Breast epithelium (tissue), 4 donors: ENCODE measurements around the gene LTK. TPM values are rescaled to one million over a fixed set of nuclear protein-coding genes. Genes with fewer than 3 reads are reported as not detected.

Experiments
- DNase-seq, 2 donors: peaks; one replicate each; pipeline ENCODE4 v3.0.0-alpha.2; 2019; ENCODE audit warnings: low spot score in 2 of 2
- H3K27ac ChIP-seq, 2 donors: fragments of 200-600 bp; sonication (generic) in 1 of 2; one replicate each; pipeline ENCODE4 v1.5.1; 2016 to 2019; ENCODE audit warnings: mild to moderate bottlenecking in 1 of 2
- H3K27me3 ChIP-seq, 2 donors: fragments of 200-600 bp; sonication (generic) in 1 of 2; one replicate each; pipeline versions ENCODE4 v1.5.1 to v1.6.0; 2017 to 2019; ENCODE audit warnings: control low read depth in 1 of 2, mild to moderate bottlenecking in 1 of 2
- H3K36me3 ChIP-seq: fragments of 200-600 bp; one replicate; pipeline ENCODE4 v1.5.1; 2019
- H3K4me1 ChIP-seq, 2 donors: fragments of 200-600 bp; sonication (generic); one replicate each; pipeline ENCODE4 v1.5.1; 2016 to 2019; ENCODE audit warnings: control low read depth in 1 of 2
- H3K4me3 ChIP-seq, 3 donors: fragments of 200-600 bp; sonication (generic); 1 replicate in 2 of 3; 2 replicates in 1 of 3; pipeline ENCODE4 v1.5.1; 2016 to 2019; ENCODE audit warnings: mild to moderate bottlenecking in 3 of 3, moderate library complexity in 2 of 3
- H3K9me3 ChIP-seq, 2 donors: fragments of 200-600 bp; sonication (generic) in 1 of 2; one replicate each; pipeline ENCODE4 v1.5.1; 2016 to 2019; ENCODE audit warnings: control low read depth in 1 of 2
- POLR2A ChIP-seq: fragments of 450-650 bp; IDR thresholded peaks from one replicate; pipeline ENCODE4 v1.6.1; 2016; ENCODE audit warnings: antibody characterized with exemption, mild to moderate bottlenecking, moderate library complexity
- POLR2AphosphoS5 ChIP-seq, 3 donors: sonication (generic); formaldehyde crosslinking; IDR thresholded peaks; one replicate each; pipeline ENCODE4 v1.6.1; 2017; ENCODE audit warnings: antibody characterized with exemption in 3 of 3
- intact Hi-C: fragments of 100-400 bp; cut with DNase I; formaldehyde crosslinking; loops from one replicate; pipeline ENCODE4 v1.15.1; 2023; ENCODE audit warnings: low total_unique reads
- total RNA-seq, 3 donors: library from RNA; depleted of rRNA; stranded (reverse); fragments of >200 nt; gene quantifications; one replicate each; pipeline ENCODE4 v1.1.0, GENCODE V29; 2016
- TF ChIP-seq, protein P1 (sequence below), 3 donors: fragments of 450-650 bp; IDR thresholded peaks; one replicate each; pipeline ENCODE4 v1.5.1; 2016 to 2017; ENCODE audit warnings: antibody characterized with exemption in 3 of 3, mild to moderate bottlenecking in 3 of 3, moderate library complexity in 3 of 3

Gene LTK
- total RNA-seq, 3 donors from 2014 or later = 0.29 to 0.66 TPM; not detected in 1

DNA sequence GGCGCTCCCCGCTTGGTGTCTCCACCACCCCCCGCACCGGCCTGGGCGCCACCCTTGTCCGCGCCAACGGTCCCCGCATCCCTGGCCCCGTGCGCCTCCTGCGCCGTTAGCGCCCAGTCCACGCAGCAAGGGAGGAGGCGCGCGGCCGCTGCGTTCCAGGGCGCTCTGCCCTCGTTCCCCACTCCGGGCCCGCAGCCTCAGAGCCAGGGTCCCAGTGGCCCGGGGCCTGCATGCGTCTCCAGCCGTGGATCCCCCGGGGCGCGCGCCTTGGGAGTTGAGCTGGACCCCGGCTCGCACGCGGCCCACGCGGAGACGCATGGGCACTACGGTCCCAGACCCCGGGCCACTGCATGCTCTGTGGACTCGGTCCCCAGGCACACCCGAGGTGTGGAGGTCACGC is 27.3 kb downstream of the LTK start:
- no peak overlapping the region for H3K27ac ChIP-seq
- H3K4me1 ChIP-seq = no peaks in the 10 kb centered on the region
- peaks cover 10% of the 10 kb centered on the region for H3K36me3 ChIP-seq
- peaks cover 0 to 5% of the 10 kb centered on the region in 2 donors for H3K27me3 ChIP-seq
- no peak for TF ChIP-seq POLR2AphosphoS5 (IDR thresholded peaks at IDR 0.05)
- TF ChIP-seq, protein P1, sequence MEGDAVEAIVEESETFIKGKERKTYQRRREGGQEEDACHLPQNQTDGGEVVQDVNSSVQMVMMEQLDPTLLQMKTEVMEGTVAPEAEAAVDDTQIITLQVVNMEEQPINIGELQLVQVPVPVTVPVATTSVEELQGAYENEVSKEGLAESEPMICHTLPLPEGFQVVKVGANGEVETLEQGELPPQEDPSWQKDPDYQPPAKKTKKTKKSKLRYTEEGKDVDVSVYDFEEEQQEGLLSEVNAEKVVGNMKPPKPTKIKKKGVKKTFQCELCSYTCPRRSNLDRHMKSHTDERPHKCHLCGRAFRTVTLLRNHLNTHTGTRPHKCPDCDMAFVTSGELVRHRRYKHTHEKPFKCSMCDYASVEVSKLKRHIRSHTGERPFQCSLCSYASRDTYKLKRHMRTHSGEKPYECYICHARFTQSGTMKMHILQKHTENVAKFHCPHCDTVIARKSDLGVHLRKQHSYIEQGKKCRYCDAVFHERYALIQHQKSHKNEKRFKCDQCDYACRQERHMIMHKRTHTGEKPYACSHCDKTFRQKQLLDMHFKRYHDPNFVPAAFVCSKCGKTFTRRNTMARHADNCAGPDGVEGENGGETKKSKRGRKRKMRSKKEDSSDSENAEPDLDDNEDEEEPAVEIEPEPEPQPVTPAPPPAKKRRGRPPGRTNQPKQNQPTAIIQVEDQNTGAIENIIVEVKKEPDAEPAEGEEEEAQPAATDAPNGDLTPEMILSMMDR (IDR thresholded peaks at IDR 0.05) = no peak
- no peak for TF ChIP-seq POLR2A
- intact Hi-C loops = no loop called here
- no peak overlapping the region for H3K4me3 ChIP-seq
- H3K9me3 ChIP-seq = no peaks in the 10 kb centered on the region
- no peak for DNase-seq

GRCh38 chr15:41484937-41485625 is 28.5 kb downstream of the LTK start:
- Histone ChIP-seq H3K27ac (no peak overlapping the region), H3K36me3 (peaks cover 10% of the 10 kb centered on the region), H3K27me3 (no peaks in the 10 kb centered on the region), H3K4me3 (no peak overlapping the region), H3K4me1 (no peaks in the 10 kb centered on the region), H3K9me3 (no peaks in the 10 kb centered on the region)
- TF ChIP-seq POLR2AphosphoS5 (IDR thresholded peaks at IDR 0.05) (no peak), POLR2A (no peak)
- TF ChIP-seq, protein P1 (IDR thresholded peaks at IDR 0.05) = no peak
- intact Hi-C loops = no loop called here
- DNase-seq = no peak

DNA sequence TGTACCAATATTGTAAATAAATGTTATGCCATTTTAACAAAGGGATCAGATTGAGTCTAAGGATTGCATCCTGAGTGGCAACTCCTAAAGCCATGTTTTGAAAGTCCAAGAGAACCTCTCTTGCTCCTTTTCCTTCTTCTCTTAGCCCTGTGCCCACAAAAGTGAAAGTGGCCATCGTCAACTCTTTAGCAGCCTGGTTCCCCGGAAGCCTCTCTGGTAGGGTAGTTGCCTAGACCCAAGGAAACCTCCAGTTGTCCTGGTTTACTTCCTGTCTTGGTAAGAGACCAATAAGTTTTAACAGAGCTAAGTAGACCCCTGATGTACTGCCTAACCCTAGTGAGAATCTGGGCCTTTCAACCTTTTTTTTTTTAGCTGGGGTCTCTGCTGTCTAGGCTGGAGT is 30.1 kb downstream of the LTK start:
- intact Hi-C loops = no loop called here
- no peak for DNase-seq
- TF ChIP-seq POLR2A (no peak), POLR2AphosphoS5 (IDR thresholded peaks at IDR 0.05) (no peak)
- TF ChIP-seq, protein P1 (IDR thresholded peaks at IDR 0.05) = no peak
- H3K27ac ChIP-seq = no peak overlapping the region
- H3K9me3 ChIP-seq = no peaks in the 10 kb centered on the region
- H3K36me3 ChIP-seq = peaks cover 10% of the 10 kb centered on the region
- H3K27me3 ChIP-seq = no peaks in the 10 kb centered on the region
- no peaks in the 10 kb centered on the region for H3K4me1 ChIP-seq
- no peak overlapping the region for H3K4me3 ChIP-seq

- no peak for DNase-seq
- TF ChIP-seq, protein P1 (IDR thresholded peaks at IDR 0.05) = no peak
- TF ChIP-seq POLR2A (no peak), POLR2AphosphoS5 (IDR thresholded peaks at IDR 0.05) (no peak)
- no peak overlapping the region for H3K27ac ChIP-seq
- intact Hi-C loops = no loop called here
- peaks cover 10% of the 10 kb centered on the region for H3K36me3 ChIP-seq
- H3K9me3 ChIP-seq = no peaks in the 10 kb centered on the region
- H3K27me3 ChIP-seq = no peaks in the 10 kb centered on the region
- no peaks in the 10 kb centered on the region for H3K4me1 ChIP-seq
- no peak overlapping the region for H3K4me3 ChIP-seq
Observed at GRCh38 chr15:41483115-41483514, 30.5 kb downstream of the LTK start.

DNA sequence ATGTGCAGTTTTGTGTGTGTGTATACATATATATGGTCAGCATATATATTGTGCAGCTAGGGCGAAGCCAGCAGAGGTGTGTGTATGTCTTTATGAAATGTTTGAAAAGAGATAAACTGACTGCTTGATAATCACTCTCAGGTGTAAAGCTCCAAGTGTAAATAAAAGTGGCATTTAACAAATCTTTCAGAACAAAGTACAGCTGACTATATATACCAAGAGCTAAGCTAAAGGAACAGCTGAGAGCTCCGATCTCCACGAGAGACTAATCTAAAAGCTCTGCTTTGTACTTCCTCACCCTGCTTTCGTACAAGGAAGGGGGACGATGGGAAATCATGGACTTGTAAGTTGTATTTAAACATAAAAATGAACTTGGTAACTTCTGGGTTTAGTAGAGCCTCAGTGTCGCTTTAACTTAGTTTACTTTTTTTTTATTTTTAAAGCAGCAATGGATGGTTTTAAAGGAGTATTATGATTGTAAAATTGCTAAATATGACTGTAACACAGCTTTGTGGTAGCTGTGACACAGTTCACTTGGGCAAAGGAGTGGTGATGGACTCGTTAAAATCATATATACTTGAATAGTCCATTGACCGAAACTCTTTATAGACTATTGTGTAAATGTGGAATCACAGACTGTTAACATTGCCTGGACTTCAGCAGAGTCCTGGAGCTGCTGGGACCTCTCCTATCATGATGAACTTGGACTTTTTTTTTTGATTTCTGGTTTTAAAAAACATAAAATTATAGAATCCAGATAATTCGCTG is 31.3 kb downstream of the LTK start:
- H3K27me3 ChIP-seq = no peaks in the 10 kb centered on the region
- no peak overlapping the region for H3K27ac ChIP-seq
- H3K4me3 ChIP-seq = no peak overlapping the region
- no peaks in the 10 kb centered on the region for H3K4me1 ChIP-seq
- TF ChIP-seq POLR2A (no peak), POLR2AphosphoS5 (IDR thresholded peaks at IDR 0.05) (no peak)
- TF ChIP-seq, protein P1 (IDR thresholded peaks at IDR 0.05) = no peak
- H3K36me3 ChIP-seq = peaks cover 10% of the 10 kb centered on the region
- intact Hi-C loops = no loop called here
- no peak for DNase-seq
- H3K9me3 ChIP-seq = no peaks in the 10 kb centered on the region
